NCI-H2107 treated with DMSO at 0.1 percent for 48 hours (cell line): ENCODE results near the gene ANK3.

Experiments used
- DNase-seq: peaks from one replicate; lab custom pipeline; 2025; ENCODE audit not compliant: unreplicated experiment; lab: John Stamatoyannopoulos, UW

Gene ANK3

GRCh38 chr10:60144099-60144498 lies 245.6 kb downstream of the ANK3 start:
- no peak for DNase-seq

DNA sequence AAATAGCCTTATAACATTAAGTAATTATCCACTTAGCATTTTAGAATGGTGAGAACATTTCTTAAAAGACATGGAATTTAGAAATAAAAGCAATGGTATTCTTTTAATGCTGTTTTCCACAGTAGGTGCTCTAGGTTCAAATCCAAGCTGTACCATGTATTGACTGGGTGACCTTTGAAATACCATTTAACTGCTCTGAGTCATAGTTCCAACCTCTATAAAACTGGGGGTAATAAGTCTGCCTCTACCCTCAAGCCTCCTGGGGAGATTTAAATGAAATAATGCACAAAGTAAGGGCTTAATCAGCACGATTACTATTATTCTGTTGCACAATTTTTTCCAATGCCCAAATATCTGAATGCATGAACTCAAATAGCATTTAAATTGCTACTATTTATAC lies 246.9 kb downstream of the ANK3 start:
- no peak for DNase-seq

DNA sequence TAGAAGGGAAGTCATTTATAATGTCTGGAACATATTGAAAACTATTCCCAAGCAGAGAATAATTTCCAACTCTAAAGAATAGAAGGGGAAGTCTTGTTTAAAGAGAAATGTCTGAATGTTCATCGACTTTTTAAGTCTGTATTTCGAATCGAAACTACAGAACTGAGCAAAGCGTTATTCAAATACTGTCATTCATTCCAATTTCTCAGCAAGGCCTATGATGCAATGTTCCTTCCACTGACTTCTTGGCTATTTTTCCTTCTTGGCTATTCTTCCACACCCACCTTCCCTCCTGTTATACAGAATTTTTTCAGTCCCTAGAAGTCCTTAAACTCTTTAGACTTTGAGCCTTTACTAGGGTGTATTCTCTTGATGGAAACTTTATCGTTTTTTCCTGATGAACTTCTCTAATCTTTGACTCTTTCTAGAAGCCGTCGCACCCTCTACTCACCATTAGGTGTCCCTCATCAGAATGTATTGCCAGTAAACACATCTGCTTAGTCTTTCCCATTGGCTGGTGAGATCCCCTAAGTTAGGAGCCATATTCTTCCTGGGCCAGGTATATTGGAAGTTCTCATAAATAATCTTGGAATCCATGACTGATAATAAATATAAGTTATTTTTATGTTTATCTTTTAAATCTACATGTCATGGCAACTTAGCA lies 247.6 kb downstream of the ANK3 start:
- no peak for DNase-seq

DNA sequence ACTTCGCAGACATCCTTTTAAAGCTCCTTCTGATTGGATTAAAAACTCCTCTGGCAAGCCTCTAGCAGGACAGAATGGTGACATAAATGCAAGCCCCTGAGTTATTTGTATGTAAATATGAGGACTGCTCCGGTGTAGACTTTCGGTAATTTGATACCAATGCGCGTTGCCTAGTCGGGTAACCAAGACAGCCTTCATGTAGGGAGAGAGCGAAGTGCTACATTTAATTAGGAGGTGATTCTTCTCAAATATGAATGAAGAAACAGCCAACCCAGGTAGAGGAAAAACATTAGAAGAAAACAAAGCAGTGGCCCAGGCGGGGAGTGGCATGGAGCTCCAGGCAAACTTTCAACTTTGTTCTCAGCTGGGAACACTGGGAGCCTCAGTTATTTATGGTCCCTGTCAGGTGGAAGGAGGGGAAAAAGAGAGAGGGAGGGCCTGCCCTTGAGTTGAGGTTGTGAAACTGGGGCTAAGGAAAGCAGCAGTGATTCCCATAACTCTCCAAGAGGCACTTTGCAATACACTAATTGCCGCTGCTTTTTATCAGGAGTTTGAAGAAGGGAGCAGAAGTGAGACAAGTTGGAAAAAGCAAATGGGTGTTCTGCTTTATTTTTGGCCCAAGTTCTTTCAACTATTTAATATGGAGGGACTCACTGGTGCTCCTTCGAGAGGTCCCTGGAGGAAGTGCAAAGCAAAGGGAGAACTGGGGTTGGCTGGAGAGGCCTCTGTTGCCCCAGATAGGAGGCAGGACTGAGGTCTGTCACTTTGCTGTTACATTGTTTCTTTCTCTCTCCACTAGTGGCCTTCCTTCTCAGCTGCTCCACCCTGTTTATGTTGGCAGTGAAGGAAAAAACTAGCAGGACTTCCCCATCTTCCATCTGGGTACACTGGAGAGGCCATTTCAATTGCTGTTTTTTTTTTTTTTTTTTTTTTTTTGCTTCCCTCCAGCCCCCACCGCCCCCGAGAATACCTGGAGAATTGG lies 248.7 kb downstream of the ANK3 start:
- DNase-seq = peak; percentile 60

DNA sequence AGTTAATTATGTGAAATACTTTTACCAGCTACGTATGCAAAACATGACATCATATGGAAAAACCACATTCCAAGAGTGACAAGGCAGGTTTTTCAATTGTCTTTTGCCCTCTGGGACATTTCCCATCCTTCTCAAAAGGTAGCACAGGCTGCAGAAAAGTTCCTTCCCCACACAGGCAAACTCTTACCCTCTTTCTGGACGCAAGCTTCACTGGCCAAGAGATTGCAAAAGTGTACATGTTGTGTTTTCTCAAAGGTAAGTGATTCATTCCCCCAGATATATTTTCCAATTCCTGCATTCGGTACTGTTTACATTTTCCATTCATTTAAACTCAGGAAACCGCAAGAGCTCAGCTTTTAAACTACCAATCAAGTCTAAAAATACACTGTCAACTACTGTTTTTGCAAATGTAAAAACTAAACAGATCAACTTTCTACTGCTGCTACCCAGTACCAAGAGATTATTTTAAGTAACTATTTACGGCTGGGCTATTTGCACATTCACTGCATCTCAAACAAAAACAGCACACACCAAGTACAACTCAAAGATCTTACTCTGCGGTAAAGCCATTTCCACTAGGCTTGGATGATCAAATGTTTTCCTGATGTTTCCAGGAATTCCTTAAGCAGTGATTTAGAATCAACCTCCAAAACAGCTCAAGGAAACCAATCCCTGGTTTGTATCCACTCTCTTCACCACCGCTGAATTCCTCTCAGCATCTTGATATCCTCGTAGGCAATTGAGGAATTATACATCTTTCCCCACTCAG lies 249.7 kb downstream of the ANK3 start:
- DNase-seq = no peak

DNA sequence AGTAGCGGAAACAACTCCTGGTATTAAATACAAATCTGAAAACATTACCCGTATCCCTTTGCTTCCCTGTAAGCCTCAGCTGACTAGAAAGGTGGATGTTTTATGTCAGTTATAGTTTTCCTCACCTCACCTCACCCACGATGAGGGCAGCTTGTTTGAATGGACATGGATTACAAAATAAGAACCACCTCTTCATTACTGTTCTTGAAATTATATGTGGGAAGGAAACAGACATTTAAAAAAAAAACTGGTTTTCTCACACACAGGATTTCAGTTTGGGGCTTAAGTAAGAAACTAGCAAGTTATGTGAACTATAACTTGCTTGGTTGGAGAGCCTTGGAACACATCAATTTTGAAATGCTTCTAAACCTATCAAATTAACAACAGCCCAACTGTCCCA lies 250.4 kb downstream of the ANK3 start:
- DNase-seq = no peak

GRCh38 chr10:60138842-60139241 lies 250.8 kb downstream of the ANK3 start:
- DNase-seq = no peak

GRCh38 chr10:60138026-60138425 lies 251.6 kb downstream of the ANK3 start:
- DNase-seq = no peak

DNA sequence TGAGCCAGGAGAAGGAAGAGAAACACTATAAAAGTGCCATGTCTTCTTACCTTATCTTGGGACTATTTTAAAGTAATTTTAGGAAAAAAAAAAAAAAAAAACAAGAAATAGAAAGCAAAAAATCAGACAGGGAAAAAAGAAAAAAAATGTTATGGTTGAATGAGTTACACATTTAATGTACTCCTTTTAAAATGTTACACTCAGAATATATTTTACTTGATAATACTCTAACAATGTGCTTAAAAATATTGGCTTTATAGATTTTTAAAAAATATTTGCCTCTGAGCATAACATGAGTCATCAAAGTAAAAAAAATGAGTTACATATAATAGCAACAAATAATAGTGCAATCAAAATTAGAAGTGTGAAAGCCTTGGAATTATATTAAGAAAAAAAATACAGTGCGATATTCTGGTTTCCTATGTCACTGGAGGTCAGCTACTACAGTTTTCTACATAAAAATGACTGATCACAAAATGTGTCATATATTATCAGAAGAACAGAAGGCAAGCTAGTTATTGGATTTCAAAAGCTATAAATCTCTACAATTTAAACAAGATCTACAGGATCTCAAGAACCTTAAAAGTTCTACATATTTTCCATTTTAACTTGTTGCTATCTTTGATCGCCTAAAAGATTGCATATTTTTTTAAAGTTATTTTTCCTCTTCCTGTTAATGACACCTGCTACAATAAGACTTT lies 252.2 kb downstream of the ANK3 start:
- DNase-seq = no peak

GRCh38 chr10:60135020-60135419 lies 254.7 kb downstream of the ANK3 start:
- DNase-seq = no peak

- no peak for DNase-seq
These were observed 255.1 kb downstream of the ANK3 start for GRCh38 chr10:60134548-60134947.

- no peak for DNase-seq
These were observed 259.5 kb downstream of the ANK3 start for GRCh38 chr10:60130130-60130579.

DNA sequence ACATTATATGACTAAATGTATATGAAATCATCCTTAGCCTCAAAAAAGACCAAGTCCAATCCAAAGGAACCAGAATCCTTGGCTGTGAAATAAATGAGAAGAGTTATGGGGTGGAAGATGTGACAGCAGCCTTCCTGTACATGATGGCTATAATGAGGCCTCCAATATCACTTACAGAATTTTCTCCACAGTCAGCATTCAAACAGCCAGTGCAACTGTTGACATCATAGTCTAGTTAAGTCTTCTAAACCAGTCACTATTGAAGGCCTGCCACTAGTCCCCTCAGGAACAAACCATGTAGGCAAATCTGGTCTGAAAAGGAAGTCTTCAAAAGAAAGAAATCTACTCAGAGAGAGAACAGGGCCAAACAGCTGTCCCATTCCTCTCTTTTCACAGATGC lies 263.8 kb downstream of the ANK3 start:
- DNase-seq = no peak

DNA sequence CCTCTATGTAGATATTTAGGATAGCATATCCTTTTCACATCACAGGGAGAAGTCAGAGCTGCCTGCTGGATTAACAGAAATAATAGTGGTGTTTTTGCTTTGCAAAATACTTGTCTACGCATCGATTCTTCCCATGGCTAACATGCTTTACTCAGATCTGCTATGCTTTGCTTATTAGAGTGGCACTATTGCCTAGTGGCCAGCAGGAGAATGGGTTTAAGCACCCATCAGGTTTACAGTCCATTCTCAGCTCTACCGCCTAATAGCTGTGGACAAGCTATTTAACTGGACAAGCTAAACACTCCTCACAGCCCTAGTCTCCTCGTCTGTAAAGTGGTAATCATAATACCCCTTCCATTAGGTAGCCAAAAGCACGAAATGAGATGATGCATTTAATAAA lies 265.1 kb downstream of the ANK3 start:
- DNase-seq = no peak

- DNase-seq = no peak
These were observed 266.0 kb downstream of the ANK3 start for GRCh38 chr10:60123668-60124067.

DNA sequence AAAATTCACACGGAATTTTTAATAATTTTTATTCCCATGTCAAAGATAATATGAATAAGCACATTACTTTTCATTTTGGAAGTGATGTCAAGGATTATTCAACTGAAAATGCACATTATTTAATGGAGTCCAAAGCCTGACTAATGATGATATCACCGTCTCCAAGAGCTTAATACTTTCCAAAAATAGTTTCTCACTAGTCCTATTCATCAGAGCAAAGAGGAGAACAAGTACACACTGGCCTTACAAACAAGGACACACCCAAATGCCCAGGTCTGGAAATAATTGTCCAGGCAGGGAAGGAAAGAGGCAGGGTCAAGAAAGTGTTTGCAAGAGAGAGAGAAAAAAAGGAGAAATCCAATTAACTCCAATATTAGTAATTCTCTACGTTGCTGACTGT lies 266.5 kb downstream of the ANK3 start:
- no peak for DNase-seq

- DNase-seq = no peak
These were observed 267.5 kb downstream of the ANK3 start for GRCh38 chr10:60122190-60122589.

GRCh38 chr10:60114765-60115586 lies 274.7 kb downstream of the ANK3 start:
- peak; percentile 25 for DNase-seq

- DNase-seq = no peak
These were observed 278.9 kb downstream of the ANK3 start for GRCh38 chr10:60110739-60111138.
